HS-5 (cell line): ENCODE measurements around the gene NDUFA5.

Experiments used
- DNase-seq: peaks from one replicate; pipeline ENCODE4 v3.0.0-alpha.2; 2012; ENCODE audit warnings: low read depth

The NDUFA5 gene

DNA sequence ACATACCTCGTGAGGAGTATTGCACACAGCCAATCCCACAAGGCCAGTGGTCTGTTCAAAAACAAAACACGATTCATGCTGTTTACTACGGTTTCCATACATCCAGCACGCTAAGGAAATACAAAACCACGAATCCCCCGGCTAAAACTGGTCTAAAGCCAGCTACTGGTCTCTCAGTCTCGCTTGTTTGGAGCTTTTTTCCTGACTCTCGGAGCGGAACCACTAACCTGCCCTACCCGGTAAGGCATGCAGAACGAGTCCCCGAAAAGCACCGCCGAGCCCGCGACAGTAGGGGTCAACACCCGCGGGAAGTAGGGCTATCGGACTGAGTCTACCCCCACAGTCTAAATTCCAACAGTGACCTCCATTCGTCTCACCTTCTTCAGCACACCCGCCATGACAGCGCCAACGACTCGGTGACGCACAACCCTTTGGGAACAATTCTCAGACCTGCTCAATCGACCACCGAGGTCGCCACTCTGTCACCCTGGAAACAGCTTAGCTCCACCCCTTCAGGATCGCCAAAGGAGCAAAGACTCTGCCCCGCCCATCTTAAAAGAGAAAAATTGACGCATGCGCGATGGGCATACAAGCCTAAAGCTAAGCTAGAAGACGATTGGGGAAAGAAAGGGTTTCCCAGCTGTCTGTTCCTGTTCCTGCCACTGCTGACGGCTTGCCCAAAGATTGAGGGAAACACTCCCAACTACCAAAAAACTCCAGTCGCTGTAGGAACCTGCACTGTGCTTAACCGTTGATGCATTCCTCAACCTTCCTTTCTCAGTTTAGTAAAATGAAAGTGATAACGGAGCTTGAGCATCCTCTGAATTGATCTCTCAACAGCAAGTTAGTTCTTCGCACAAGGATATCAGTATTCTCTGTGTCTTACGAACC, at the start of gene NDUFA5:
TSS of gene NDUFA5 (minus strand) at position 421 of the 891 bp plus-strand sequence. CDS start at position 398, 23 bp downstream.
- peak; percentile 92 for DNase-seq

DNA sequence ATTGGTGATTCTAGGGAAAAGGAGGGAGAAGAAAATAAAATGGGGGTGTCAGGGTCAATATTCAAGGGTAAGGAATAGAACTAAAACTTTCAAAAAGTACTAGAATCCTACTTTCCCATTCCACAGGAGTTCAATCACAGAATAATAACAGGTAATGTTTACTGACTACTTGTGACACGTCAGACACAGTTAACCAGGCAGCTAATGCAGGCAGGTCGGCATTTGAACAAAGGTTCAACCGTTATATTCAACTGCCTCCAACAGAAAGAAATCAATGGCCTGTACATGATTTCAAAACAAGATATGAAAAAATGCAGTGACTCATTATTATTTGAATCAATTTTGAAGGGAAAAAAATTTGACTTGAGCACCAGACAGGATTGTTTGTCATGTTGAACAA, 47.1 kb upstream of the NDUFA5 start:
- DNase-seq, result no peak

DNA sequence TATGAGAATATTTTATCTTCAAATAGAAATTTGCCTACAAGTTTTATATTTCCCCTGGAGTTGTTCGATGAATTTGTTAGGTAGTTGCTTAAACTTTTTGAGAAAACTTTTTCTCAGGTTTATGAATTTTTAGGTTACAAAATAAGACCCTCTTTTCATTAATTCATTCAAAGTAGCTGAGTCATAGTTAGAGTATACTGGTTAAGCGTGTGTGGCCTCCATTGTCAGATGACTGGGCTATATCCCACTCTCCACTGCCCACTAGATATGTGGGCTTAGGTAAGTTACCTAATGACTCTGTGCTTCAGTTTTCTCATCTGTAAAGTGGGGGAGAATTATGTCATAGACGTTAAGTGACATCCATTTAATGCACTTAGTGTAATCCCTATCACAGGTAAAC, 45.0 kb upstream of the NDUFA5 start:
- no peak for DNase-seq

DNA sequence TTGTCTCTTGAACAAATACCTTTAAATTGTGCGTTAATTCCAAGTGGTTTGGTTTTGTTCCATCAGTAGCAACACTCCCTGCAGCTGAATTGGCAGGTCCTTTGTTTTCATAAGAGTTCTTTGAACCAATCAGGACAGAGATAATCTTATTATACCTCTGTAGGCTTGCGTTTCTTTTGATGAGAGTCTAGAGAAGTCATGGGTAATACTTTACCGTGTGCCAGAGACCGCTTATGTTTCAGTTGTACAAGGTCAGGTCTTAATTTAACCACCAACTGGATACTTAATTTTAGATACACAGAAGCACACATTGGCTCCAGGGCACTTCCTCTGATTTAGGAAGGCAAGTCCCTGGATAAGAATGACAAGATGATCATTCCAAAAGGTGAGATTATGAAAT, 43.9 kb upstream of the NDUFA5 start, which contains the start of gene ASB15:
TSS of gene ASB15 (plus strand) at position 292 of the 400 bp plus-strand sequence. CDS start 12,682 bp downstream, outside the sequence.
- DNase-seq, result no peak

DNA sequence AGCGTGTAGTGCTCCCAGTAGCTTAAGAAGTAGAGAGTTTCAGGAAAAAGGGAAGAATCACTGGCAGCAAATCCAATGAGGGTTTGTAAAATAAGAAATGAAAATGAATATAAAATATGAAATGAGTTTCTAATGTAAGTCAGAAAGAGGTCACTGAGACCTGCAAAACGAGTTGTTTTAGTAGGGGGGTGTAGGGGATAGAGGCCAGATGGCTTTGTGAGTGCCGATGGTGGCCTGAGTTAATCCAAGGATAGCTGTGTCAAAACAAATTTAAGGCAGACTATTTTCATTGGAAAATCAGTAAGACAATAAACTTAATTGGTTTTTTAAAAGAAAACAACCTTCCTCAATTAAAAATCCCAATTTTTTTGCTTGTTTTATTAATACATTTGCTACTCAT, 43.3 kb upstream of the NDUFA5 start:
- DNase-seq, result no peak

DNA sequence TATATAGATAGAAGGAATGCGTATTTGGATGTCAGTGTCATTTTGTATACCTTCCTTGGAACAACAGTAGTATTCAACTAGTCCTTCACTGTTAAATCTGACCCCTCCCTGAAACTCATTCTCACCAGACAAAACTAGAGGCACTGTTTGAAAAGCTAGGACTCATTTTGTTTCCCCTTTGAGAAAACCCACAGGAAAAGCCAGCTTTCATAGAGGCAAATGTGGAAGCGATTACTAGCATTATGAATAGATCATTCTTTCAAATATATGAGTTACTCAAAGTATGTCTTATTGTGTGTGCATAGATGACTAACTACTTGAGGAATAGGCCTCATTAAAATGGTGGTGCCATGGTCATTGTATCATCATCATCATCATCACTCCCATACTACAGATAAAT, 42.1 kb upstream of the NDUFA5 start:
- DNase-seq, result peak; percentile 3

DNA sequence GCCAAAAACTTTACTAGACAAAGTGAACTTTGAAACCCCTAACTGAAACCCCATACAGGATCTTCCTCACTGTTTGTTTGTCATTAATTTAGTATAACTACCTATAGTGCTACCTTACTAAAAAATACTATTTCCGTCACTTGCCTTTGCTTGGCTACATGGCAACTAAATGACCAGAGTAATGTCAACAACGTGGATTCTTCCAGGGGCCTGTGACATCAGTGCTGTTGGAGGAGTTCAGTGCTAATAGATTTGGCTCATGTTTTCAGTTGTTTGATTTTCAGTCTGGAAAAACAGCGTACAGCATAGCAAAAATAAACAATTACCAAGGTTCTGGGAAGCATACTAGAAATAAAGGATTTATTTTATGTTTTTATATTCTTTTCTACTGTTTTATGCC, 41.0 kb upstream of the NDUFA5 start:
- DNase-seq, result no peak

DNA sequence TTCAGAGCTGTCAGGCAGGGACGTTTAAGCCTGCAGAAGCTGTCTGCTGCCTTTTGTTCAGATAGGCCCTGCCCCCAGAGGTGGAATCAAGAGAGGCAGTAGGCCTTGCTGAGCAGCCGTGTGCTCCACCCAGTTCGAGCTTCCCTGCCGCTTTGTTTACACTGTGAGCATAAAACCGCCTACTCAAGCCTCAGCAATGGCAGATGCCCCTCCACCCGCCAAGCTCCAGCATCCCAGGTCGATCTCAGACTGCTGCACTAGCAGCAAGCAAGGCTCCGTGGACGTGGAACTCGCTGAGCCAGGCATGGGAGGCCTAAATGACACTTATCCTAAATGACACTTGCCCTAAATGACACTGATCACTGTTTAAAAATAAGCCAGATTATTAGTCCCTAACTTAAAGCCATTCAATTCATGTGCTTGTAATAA, 37.2 kb upstream of the NDUFA5 start:
- DNase-seq, result no peak

DNA sequence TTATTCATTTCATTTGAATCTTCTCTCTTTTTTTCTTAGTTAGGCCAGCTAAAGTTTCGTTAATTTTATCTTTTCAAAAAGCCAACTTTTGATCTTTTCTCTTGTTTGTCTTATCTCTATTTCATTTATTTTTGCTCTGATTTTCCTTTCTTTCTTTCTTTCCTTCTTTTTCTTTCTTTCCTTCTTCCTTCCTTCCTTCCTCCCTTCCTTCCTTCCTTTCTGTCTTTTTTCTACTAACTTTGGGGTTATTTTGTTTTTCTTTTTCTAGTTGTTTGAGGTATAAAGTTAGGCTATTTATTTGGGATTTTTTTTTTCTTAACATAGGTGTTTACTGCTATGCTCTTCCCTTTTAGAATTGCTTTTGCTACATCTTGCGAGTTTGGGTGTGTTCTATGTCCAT, 30.8 kb upstream of the NDUFA5 start:
- no peak for DNase-seq

DNA sequence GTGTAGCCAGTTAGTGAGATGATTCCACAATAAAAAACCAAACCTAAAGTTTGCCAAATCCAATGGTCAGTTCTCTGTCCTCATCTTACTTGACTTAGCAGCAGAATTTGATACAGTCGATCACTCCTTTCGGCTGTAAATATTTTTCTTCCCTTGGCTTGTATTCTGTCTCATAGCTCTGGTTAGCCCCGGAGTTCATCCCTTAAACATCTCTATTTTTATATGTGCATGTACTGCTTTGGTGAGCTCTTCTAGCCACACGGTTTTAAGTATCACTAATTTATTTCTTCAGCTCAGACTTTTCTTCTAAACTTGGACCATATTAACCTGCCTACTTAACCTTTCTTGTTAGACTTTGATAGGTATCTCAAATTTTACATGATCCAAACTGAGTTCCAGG, 26.2 kb upstream of the NDUFA5 start:
- DNase-seq, result no peak

DNA sequence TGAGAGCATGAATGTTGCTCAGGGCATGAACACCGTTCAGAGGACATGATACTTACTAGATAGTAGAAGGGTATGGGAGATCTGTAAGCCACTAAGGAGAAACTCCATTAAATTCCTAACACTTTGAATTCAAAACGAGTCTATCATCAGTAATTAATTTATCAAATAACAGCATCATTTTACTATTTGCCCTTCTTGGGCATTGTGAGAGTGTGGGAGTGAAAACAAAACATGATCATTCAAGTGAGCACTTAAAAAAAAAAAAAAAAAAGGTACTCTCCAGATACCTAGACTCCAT, 23.5 kb upstream of the NDUFA5 start:
- DNase-seq, result no peak

DNA sequence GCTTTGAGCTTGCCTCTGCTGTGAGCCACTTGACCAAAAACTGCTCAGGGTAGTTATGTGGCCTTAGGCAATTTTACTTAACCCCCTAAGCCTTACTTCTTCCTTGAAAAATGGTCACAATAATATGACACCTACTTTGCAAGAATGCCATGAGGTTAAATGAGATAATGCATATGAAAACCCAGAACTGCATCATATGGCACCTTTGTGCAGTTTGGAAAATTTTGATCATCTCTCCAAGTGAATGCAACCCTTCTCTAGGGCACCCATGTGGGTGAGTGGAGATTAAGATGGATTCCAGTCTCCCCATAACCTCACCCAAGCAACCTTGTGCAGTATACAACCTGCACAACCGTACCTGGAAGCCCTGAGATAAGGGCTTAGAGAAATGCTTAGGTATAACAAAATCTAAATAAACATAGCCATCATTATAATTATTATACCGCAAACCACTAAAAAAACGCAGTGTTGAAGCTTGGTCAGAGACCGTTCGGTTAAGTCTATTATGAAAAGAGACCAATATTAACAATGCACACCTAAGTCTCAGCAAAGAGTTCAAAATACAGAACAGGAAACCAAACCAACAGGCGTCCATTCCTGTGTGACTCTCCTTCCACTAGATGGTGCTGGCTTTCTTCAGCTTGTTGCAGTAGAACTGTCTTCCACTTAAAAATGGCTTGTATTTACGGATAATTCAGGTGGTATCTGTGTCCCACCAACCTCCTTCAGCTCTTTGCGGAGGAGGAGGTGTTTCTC, 23.0 kb upstream of the NDUFA5 start:
- DNase-seq, result no peak

DNA sequence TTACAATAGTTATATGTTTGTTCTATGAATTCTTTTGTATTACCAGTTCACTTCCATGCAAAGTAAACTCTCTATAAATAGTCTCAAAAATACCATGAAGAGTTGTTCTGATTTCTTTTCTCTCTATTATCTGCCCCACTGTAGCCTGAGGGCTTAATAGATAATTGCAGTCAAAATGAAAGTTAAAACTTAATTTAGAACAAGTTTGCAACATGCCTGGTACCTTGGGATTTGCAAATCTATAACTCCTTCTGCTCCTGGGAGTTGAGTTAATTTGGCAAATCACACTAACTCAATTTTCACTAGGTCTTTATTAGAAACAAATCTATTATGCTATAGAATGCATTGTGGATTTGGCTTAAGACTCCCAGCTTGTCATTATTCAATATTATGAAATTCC, 21.8 kb upstream of the NDUFA5 start:
- no peak for DNase-seq

DNA sequence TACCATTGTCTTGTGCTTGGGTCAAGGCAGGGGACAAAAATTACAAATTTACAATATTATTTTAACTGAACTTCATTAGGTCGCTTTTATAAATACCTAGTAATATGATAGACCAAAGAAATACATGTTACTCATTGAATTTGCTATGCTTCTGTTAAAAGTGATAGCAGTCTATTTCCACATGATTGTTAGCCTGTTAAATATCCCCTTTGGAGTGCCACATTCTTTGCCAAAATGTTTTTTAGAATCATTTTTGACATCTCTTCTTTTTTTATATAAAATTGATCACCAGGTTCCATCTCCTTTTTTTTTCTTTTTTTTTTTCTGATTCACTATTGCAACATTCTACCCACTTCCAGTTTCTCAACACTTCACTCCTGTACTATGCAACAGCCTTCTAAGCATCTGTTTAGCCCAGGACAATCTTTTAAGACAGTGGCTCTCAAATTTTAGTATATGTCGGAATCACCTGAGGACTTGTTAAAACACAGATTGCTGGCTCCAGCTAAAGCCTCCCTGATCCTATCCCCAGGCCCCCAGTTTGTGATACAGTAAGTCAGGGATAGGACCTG, 16.4 kb upstream of the NDUFA5 start:
- DNase-seq, result no peak

DNA sequence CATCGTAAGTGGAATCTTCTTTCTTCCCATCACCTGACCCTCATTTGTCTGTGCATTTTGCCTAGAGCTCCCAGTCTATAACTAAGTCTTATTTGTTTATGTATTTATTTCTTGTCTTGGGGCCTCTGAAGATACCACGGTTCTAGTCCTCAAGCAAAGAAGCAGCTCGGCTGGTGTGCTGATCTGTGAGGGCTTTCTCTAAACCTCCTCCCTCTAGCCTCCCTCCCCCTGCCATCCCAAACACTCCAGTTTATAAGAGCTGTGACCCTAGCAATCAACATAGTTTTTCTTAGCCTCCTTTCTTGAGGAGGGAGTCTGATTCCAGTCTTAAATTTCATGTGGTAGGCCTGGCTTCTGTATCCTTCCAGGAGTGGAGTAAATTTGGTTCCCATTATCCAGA, 15.7 kb upstream of the NDUFA5 start:
- no peak for DNase-seq

DNA sequence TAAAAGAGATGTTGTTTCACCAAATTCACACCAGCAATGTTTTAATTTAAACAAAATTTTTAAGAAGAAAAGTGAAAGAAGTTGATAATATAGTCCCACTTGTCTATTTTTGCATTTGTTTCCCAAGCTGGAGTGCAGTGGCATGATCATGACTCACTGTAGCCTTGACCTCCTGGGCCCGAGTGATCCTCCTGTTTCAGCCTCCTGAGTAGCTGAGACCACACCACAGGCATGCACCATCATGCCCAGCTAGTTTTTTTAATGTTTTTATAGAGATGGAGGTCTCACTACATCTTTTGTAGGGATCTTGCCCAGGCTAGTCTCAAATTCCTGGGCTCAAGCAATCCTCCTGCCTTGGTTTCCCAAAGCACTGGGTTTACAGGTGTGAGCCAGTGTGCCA, 14.1 kb upstream of the NDUFA5 start:
- no peak for DNase-seq

DNA sequence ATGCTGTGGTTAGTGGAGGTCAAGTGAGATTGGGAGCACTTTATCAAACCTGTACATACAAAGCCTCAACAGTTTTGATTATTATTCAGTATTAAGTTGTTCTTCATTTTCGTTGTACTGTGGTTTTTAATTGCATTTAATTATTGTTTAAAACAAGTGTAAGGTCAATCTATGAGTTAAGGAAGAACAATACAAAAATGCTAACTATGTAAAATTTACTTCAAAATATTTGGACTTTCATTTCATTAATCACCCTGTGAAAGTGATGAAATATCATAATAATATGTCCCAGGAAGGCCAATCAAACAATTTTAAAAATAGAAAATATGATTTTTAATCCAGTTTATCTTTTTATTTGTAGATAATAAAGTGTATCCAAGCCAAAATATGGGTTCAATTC, 13.6 kb upstream of the NDUFA5 start:
- DNase-seq, result no peak

DNA sequence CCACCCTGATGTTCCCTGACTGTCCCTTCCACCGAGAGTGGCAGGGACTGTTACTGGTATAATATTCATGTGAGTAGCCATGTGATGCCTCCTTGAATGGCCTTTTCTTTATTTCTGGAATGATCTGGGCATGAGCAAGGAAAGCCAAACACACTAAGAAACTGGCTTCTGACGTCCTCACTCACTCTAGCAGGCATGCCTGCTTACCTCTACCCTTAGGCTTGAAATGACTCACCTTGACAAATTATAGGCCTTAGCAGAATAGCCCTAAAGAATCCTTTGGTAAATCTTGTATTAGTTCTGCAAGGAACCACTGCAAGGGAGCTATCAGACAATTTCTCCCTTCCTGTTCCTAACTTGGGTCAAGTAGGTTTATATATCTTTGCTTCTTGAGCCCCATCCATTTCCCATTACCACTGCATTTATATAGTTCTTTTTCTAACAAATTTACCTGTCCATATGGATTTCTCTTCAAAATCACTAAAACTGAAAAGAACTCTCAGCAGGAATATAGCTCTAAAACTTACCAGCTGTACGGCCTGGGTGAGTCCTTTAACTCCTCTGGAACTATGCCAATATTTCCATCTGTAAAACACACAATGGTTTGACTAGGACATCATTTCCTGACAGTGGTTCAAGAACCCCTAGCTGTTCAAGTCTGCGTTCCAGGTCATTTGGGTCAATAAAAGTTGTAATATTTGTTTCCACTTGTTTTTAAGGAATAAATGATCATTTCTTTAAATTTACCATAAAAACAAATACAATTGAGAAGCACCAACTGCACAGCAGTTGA, 13.0 kb upstream of the NDUFA5 start:
- no peak for DNase-seq

DNA sequence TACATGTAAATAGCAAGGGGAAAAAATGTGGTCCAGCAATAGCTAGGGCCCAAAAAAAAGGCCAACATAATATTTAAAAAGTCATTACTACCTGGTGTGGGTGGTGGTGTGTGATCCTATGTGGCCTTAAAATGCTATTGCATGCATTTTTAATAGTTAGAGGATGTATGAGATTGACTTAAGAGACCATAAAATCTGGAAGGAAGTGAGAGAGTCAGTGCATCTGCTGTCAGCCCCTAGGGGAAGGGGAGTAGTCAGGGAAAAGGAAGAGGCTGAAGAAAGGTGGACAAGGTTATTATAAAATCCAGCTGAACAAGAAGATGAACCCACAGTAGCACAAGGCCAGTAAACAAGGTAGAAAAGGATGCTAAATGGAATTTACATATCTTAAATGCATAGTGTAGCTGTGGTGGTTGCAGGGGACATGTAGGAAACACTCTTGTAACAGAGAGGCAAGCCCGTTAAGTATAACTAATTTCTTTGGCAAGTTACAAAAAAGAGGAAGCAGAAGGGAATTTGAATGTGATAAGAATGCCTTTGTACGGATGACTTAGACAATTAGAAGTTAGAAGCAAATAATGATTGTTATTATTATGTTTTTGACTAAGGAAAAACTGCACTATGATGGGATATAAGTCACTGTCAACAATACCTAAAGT, 11.9 kb upstream of the NDUFA5 start:
- DNase-seq, result no peak

DNA sequence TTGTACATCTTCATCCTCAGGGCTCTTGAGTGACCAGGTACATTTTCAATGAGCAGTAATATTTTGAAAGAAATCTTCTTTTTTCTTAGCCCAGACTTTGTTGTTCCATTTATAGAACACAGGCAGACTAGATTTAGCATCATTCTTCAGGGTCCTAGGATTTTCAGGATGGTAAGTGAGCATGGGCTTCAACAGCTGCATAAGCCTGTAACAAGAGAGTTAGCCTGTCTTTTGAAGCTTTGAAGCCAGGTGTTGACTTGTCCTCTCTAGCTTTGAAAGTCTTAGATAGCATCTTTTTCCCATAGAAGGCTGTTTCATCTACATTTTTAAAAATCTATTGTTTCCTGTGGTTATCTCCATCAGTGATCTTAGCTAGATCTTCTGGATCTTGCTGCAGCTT, 4.5 kb upstream of the NDUFA5 start:
- DNase-seq, result no peak

DNA sequence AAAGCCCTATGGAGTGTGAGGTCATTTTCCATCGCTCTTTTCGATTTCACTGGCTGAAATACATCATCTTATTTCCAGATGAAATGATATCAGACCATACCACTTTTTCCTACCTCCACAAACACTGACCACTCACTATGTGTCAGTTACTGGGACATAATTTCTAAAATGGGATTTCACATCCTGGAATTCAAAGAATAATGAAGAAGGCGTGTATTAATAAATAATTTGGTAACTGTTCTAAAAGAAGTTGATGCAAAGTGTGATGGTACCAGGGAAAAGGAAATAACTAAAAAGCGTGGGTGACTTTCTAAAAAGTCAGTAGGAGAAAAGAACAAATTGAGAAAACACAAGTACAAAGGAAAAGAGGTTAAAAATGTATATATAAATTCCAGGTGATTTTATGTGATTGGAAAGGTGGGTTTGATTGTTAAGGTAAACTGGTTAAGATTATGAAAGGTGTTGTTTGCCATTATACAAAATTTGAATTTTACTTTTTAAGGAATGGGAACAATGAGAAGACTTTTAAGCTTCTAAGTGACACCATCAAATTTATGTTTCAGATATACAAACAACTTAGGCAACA, 764 bp upstream of the NDUFA5 start:
- no peak for DNase-seq
